Stimulated activated CD4-positive, alpha-beta T cell treated with anti-CD3 and anti-CD28 coated beads, Interleukin-4, amount 100 ng/mL, for 4 hours (primary cell): Measurements from ENCODE around the gene STK10.
"Not testable (repeated sequence)": the region's sequence is repeated elsewhere in the genome, so short reads cannot be mapped to it uniquely, and the experiment has no call there.

Source experiments
- DNase-seq, 2 experiments: peaks; one replicate each; pipeline ENCODE4 v3.0.0-alpha.2; 2020

STK10 gene

GRCh38 chr5:172164769-172165212 lies 23.2 kb downstream of the STK10 start:
- no peak for DNase-seq

GRCh38 chr5:172163346-172163745 lies 24.7 kb downstream of the STK10 start:
- no peak for DNase-seq

DNA sequence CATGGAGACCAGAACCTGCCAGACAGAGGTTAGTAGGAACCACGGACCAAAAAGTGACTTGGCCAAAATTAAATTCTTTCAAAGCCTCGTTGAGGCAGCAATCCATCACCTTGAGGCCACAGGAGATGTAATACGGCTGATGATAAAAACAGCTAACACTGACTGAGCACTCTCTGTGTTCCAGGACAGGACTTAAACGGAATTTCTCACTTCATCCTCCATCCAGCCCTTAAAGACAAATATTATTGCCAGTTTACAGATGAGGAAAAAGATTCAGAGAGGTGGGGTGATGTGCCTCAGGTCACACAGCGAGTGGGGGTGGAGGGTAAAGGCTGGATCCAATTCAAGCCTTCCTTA lies 25.1 kb downstream of the STK10 start:
- no peak for DNase-seq

DNA sequence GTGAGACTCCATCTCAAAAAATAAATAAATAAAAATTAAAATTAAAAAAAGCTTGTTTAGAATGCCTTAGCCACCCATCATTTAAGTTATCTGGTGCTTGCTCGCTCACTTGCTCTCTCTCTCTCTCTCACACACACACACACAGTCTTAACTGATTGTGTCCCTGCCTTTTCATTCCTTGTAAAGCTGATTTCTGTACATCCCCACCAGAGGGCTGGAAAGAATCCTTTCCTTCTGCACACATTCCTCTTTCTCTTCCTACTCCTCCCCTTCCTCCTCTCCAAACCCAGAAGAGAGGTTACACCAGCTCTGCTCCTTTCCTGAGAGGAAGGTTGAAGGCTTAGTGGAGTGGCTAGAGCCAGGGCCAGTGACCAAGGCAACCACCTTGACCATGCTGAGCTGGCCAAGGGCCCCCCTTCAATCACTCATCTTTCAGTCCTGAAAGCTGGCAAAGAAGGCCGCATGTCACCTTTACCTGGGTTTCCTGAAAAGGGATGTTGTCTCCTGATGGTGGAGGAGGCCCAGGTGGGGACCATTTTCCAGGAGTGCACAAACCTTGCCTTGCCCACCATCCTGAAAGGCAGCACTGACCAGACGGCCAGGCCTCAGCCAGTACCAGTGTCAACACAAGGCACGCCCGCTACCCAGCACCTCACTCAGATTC lies 25.6 kb downstream of the STK10 start:
- DNase-seq: no peak

GRCh38 chr5:172160506-172160905 lies 27.5 kb downstream of the STK10 start:
- no peak for DNase-seq

DNA sequence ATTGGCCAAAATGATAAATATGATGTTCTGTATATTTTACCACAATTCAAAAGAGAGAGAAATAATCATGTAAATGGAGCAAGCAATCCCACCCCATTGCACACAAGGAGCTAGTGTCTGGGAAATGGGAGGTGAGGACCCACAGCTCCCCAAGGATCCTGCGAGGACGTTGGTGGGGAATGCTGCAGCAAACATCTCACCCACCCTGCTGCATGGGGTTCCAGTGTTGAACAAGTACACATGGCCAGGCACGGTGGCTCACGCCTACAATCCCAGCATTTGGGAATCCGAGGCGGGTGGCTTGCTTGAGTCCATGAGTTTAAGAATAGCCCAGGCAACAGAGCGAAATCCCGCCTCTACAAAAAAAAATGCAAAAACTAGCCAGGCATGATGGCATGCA lies 29.0 kb downstream of the STK10 start:
- DNase-seq: no peak

GRCh38 chr5:172156541-172156994 lies 31.5 kb downstream of the STK10 start:
- no peak for DNase-seq

- not testable (repeated sequence) for DNase-seq
Observed at GRCh38 chr5:172155101-172155500, 32.9 kb downstream of the STK10 start.

DNA sequence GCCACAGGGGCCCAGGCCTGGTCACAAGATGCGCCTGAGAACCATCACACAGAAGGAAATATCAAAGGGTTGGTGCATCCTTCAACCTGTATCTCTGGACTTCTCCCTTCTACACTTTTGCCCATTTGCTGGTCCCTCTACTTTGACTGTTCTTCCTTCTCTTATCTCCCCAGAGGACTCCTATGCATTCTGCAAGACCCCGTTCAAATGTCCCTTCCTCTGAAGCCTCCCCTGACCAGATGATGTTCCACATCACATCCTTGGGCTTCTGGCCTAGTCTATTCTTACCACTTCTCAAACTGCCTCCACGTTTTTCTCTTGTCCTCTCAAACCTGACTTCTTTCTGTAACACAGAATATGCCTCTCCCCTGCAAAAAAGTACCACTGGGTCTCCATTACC lies 34.3 kb downstream of the STK10 start:
- no peak for DNase-seq

DNA sequence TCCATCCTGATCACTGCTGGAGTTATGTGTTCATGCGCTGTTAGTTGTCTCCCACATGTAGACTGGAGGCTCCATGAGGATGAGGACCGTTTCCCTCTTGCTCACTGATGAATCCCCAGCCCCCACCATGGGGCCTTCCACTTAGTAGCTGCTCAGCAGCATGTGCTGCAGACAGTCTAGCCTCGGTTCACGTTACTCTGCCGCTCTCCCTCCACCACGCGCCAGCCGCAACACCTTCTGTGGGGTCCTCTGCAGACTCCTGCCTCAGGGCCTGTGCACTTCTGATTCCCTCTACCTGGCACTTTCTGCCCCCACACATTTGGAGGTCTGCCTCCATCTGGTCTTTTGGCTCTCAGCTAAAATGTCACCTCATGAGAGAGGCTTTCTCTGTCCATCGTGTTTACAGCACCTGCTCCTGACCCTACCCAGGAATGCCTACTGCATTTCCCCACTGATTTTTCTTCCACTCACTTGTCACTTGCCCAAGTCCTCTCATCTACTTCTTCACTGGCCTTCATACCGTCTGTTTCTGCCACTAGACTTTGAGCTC lies 36.3 kb downstream of the STK10 start:
- no peak for DNase-seq

DNA sequence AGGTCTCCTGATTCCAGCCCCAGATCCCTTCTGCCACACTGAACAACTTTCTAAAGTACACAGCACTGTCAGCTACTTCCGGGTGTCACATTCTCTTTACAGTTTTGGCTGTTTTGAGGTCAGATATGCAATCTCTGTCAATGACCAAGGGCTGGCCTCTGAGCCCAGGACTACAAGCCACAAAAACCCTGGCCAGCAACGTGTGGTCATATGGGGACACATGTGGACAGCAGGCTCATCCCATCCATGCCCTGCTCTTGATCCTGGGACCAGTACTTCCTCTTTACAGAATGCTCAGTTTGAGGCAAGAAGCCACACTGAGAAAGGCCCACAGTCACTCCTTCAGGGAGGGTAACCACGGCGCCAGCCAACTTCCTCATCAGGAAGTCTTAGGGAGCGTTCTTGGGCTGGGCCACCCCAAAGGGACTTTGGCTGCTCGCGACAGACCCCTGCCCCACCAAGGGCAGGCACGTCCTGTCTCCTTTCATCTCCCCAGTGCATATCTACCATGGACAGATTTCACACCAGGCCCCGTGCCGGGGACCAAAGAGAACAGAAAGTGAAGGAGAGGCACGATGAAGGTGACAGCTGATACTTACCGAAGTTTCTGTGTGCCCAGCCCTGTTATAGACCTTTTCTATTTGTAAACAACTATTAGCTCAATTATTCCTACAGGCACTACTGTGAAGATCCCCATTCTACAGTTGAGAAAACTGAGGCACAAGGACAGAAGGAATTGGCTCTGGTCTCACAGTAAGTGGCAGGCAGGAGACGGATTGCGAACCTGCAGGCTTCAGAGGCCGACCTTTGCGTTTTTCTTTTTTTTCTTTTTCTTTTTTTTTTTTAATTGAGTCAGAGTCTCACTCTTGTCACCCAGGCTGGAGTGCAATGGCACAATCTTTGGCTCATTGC lies 37.3 kb downstream of the STK10 start:
- DNase-seq: no peak

GRCh38 chr5:172149481-172149880 lies 38.5 kb downstream of the STK10 start:
- not testable (repeated sequence) for DNase-seq

DNA sequence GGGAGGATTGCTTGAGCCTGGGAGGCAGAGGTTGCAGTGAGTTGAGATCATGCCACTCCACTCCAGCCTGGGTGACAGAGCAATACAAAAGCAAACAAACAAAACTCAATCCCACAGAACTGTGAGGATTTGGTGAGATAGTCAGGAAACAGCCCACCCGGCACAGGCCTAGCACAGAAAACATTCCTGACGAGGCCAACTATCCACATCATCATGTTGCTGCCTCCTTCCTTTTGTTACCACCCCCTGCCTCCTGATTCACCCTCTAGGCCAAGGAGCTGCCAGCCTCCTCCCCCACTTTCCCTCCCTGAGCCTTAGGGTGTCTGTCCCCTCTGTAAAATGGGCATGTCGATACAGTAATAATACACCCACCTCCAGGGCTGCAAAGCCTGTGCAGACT lies 39.0 kb downstream of the STK10 start:
- DNase-seq: no peak

GRCh38 chr5:172148381-172148780 lies 39.6 kb downstream of the STK10 start:
- no peak for DNase-seq

- no peak for DNase-seq
Observed at GRCh38 chr5:172147857-172148256, 40.2 kb downstream of the STK10 start.

DNA sequence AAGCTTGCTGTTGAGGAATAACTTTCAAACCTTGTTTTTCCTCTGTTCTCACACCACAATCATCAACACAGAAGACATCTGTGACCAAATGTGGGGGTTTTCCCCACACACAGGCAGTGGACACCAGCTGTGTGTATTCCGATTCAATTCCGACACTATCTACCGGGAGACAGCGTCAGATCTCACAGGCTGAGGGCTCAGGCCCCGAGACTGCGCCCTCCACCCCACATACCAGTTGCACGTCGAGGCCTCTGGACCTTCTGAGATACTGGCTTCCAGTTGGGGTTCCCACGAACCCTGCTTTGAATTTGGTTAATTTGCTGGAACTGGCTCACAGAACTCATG lies 41.3 kb downstream of the STK10 start:
- no peak for DNase-seq

- no peak for DNase-seq
Observed at GRCh38 chr5:172145870-172146747, 41.9 kb downstream of the STK10 start.

DNA sequence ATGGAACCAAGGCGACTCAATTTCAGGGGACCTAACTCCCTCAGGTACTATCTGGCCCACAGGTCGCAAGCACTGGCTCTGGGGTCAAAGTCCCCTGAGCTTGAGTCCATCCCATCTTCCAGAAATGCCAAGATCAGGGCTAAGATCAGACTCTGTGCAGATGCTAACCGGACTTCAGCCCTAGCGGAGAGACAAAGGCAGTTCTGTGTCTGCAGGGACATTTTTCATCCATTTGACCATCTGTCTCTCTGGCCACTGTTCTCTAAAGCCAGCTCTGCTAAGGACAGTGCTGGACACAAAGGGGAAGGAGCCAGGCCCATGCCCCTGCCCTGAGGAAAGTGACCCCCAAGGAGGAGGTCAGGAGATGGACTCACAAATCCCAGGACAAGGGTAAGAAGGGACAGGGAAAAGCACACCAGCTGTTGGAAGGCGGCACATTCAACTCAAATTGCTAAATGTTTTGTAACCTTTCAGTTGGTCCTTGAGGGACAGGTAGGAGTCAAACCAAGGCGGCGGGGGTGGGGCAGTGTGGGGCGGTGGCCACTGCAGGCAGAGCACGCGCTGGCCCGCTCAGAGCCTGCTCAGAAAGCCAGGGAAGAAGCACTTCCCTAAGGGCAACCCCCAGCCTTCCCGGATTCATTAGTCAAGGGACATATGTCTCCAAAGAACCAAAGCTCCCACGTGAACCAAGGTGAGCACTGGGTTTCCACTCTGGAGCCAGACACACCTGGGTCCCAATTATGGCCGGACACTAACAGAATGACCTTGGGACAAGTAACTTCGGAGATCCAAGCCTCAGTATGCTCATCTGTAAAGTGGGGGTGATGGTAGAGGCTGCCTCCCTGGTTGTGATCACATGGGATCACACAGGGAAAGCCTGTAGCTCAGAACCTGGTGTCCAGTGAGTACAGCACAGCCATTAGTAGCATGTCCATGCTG lies 42.8 kb downstream of the STK10 start:
- no peak for DNase-seq

- DNase-seq: no peak
Observed at GRCh38 chr5:172144291-172144815, 43.7 kb downstream of the STK10 start.

- no peak for DNase-seq
Observed at GRCh38 chr5:172143875-172144274, 44.1 kb downstream of the STK10 start.

DNA sequence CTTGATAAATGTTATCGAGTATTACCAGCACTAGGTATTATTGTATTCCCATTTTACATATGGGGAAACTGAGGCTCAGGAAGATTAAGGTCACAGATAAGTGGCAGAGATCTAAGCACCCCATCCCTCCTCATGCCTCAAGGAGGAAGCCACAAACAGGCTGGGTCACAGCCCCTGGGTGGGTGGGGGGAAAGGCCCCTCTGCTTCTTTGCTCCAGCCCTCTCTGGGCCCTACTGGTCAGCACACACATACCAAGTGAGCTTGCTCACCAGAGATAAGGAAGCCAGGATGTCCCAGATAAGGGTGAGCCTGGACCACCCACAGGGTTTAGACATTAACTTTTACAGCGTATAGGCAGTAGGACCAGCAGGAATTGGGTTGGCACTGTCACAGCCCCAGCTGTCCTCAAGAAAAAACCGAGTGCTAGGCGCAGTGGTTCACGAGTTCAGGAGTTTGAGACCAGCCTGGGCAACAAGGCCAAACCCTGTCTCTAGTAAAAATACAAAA lies 45.3 kb downstream of the STK10 start:
- no peak for DNase-seq
